HepG2 (cell line): ENCODE measurements around the gene OR1D5. TPM values are rescaled to one million over a fixed set of nuclear protein-coding genes. Genes with fewer than 3 reads are reported as not detected.

Experiments
- GABPA ChIP-seq, 2 experiments: IDR thresholded peaks; 2 replicates each; pipeline ENCODE4 v1.6.1; 2011 to 2016; ENCODE audit warnings: low read depth in 2 of 2, low read length in 1 of 2, missing biosample characterization in 1 of 2, missing genetic modification characterization in 1 of 2
- ZNF75D ChIP-seq: sonication (generic); formaldehyde crosslinking; IDR thresholded peaks from 2 replicates; pipeline ENCODE4 v1.8.1; 2023; ENCODE audit warnings: missing genetic modification reagents, mild to moderate bottlenecking, borderline replicate concordance
- polyA plus RNA-seq, 8 experiments: library from polyadenylated mRNA; depleted of rRNA in 3 of 8; stranded (reverse) in 7 of 8; unstranded in 1 of 8; fragments of >200 nt; fragmentation: Illumina TruSeq in 4 of 8; extraction: Trizol in 4 of 8; gene quantifications; 2 replicates each; pipeline versions ENCODE4 v1.2.1 to v1.2.3, GENCODE V29; 2011 to 2016; ENCODE audit warnings: low read depth in 4 of 8, missing spikeins in 1 of 8, mixed read lengths in 1 of 8; ENCODE audit not compliant: insufficient read depth in 1 of 8
- total RNA-seq, 5 experiments: library from RNA; depleted of rRNA; stranded (reverse); fragments of >200 nt; fragmentation: Illumina TruSeq; extraction: Trizol; gene quantifications; 2 replicates each; pipeline ENCODE4 v1.2.3, GENCODE V29; 2016; ENCODE audit warnings: low read depth in 1 of 5
- TF ChIP-seq, protein P1 (sequence below): sonication (generic); formaldehyde crosslinking; IDR thresholded peaks from 2 replicates; pipeline ENCODE4 v1.9.0; 2021; ENCODE audit warnings: mild to moderate bottlenecking, missing genetic modification reagents

OR1D5 gene
- total and polyA plus RNA-seq, 2 of the 13 experiments (the other 11 are each of a cell fraction or from before 2014, with no cell fraction given) = not detected

DNA sequence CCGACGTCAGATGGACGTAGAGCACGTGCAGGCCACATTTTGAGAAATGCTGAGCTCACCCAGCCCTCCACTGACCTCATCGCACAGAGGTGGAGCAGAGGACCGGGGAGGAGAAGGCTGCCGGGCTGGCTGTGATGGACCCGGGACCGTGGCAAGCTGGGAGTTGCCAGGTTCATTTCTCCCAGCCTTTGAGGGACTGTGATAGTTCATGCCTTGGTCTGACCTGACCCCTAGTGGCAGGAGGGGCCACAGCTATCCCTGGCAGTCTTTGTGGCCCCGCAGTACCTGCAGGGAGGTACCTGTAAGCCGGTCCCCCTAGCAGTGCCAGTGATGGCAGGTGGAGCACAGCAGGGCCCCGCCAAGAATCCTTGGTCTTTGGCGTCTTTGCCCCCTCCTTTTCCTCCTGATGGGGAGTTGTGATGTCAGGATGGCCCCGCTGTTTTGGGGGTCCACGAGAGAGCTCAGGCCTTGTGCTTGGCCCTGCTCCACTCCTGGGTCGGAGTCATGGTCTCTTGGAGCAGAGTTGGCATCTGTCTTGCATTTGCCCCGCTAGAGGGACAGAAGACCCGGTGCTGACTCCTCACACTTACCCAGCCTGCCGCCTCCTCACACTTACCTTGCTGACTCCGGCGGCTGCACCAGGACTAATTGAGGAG, 50.4 kb downstream of the OR1D5 start (continued):
- TF ChIP-seq, protein P1, sequence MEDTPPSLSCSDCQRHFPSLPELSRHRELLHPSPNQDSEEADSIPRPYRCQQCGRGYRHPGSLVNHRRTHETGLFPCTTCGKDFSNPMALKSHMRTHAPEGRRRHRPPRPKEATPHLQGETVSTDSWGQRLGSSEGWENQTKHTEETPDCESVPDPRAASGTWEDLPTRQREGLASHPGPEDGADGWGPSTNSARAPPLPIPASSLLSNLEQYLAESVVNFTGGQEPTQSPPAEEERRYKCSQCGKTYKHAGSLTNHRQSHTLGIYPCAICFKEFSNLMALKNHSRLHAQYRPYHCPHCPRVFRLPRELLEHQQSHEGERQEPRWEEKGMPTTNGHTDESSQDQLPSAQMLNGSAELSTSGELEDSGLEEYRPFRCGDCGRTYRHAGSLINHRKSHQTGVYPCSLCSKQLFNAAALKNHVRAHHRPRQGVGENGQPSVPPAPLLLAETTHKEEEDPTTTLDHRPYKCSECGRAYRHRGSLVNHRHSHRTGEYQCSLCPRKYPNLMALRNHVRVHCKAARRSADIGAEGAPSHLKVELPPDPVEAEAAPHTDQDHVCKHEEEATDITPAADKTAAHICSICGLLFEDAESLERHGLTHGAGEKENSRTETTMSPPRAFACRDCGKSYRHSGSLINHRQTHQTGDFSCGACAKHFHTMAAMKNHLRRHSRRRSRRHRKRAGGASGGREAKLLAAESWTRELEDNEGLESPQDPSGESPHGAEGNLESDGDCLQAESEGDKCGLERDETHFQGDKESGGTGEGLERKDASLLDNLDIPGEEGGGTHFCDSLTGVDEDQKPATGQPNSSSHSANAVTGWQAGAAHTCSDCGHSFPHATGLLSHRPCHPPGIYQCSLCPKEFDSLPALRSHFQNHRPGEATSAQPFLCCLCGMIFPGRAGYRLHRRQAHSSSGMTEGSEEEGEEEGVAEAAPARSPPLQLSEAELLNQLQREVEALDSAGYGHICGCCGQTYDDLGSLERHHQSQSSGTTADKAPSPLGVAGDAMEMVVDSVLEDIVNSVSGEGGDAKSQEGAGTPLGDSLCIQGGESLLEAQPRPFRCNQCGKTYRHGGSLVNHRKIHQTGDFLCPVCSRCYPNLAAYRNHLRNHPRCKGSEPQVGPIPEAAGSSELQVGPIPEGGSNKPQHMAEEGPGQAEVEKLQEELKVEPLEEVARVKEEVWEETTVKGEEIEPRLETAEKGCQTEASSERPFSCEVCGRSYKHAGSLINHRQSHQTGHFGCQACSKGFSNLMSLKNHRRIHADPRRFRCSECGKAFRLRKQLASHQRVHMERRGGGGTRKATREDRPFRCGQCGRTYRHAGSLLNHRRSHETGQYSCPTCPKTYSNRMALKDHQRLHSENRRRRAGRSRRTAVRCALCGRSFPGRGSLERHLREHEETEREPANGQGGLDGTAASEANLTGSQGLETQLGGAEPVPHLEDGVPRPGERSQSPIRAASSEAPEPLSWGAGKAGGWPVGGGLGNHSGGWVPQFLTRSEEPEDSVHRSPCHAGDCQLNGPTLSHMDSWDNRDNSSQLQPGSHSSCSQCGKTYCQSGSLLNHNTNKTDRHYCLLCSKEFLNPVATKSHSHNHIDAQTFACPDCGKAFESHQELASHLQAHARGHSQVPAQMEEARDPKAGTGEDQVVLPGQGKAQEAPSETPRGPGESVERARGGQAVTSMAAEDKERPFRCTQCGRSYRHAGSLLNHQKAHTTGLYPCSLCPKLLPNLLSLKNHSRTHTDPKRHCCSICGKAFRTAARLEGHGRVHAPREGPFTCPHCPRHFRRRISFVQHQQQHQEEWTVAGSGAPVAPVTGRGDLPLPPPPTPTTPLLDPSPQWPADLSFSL (CRISPR knock-in tag) = no peak
- no peak for TF ChIP-seq GABPA (IDR thresholded peaks at IDR 0.05; ENCODE audit: low read depth, low read length)
- TF ChIP-seq GABPA (CRISPR knock-in tag; IDR thresholded peaks at IDR 0.05; ENCODE audit: low read depth) = no peak
- no peak for TF ChIP-seq ZNF75D (CRISPR knock-in tag)
- TF ChIP-seq, all 625 proteins: peak for 13

Other genes with a start within 250 kb of the OR1D5 start
- not detected in 2 replicates for gene OR1D2, start 40.8 kb upstream of the OR1D5 start, total RNA-seq (2016; rRNA removed; fragmentation: Illumina TruSeq; extraction: Trizol)
- gene OR1D2, start 40.8 kb upstream of the OR1D5 start, polyA plus RNA-seq (2011; rRNA removed) = not detected in 2 replicates
- gene OR1G1, start 63.9 kb upstream of the OR1D5 start, total RNA-seq (2016; rRNA removed; fragmentation: Illumina TruSeq; extraction: Trizol) = not detected in 2 replicates
- gene OR1G1, start 63.9 kb upstream of the OR1D5 start, polyA plus RNA-seq (2011; rRNA removed) = not detected in 2 replicates
- not detected in 2 replicates for gene OR1A2, start 133.9 kb upstream of the OR1D5 start, total RNA-seq (2016; rRNA removed; fragmentation: Illumina TruSeq; extraction: Trizol)
- not detected in 2 replicates for gene OR1A2, start 133.9 kb upstream of the OR1D5 start, polyA plus RNA-seq (2011; rRNA removed)
- gene OR1A1, start 144.1 kb upstream of the OR1D5 start, total RNA-seq (2016; rRNA removed; fragmentation: Illumina TruSeq; extraction: Trizol) = not detected in 2 replicates
- not detected in 2 replicates for gene OR1A1, start 144.1 kb upstream of the OR1D5 start, polyA plus RNA-seq (2011; rRNA removed)
- not detected in 2 replicates for gene OR3A1, start 234.8 kb upstream of the OR1D5 start, total RNA-seq (2016; rRNA removed; fragmentation: Illumina TruSeq; extraction: Trizol)
- not detected in 2 replicates for gene OR3A1, start 234.8 kb upstream of the OR1D5 start, polyA plus RNA-seq (2011; rRNA removed)